ENCODE measurements around the gene NOVA2. TPM values are rescaled to one million over a fixed set of nuclear protein-coding genes. Genes with fewer than 3 reads are reported as not detected.

Gene NOVA2
- total RNA-seq, 1 experiment from 2014 or later: not detected

DNA sequence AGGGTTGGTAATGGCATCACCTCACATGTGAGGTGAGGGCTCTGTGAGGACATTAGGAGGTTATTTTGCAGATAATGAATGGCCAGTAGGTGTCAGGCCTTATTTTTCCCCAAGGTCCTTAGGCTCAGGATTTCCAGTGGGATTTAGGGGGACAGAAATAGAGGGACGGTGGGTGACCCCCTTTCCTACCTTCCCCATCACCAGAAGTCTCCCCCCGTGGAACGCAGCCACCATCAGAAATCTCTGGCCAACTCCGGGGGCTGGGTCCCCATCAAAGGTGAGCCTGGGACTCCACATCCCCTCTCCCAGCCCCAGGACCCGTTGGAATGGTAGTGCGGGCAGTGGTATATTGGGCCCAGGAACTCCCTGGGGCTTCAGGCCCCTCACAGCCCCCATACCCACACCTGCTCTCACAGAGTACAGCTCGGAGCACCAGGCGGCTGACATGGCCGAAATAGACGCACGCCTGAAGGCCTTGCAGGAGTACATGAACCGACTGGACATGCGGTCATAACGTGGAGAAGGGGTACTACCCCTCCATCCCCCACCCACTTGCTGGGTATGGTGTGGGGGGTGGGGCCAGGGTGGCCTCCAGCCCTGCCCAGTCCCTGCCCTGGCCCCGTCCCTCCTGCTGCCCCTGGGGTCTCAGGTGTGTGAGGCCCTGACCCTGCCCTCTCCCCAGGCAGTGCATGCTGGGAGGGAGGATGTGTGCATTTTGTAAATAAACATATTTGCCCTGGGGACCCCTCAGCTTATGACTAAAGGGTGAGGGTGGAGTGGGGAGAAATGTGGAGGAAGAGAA lies 44.4 kb upstream of the NOVA2 start:
- intact Hi-C loops (cut with micrococcal nuclease; ENCODE audit: unreplicated experiment): loop anchor here (5.0 kb wide), 1 partner anchor 136 kb away; no protein-coding TSS in a partner anchor
- Histone ChIP-seq H2AFZ (no peak overlapping the region), H3K4me2 (no peak overlapping the region), H3K27me3 (ENCODE audit: insufficient read depth, low read depth) (no peaks in the 10 kb centered on the region), H3K79me2 (ENCODE audit: low read depth) (no peaks in the 10 kb centered on the region), H3K9me2 (ENCODE audit: insufficient read depth) (no peaks in the 10 kb centered on the region), H3K27ac (no peak overlapping the region), H4K20me1 (ENCODE audit: insufficient read depth) (peaks cover 5% of the 10 kb centered on the region; the same call in 1 of the 2 replicates), H3K4me3 (no peak overlapping the region), H3K4me1 (replicated peaks; ENCODE audit: insufficient read depth) (peaks cover 7% of the 10 kb centered on the region; the same call in 1 of the 2 replicates), H3F3A (ENCODE audit: insufficient read depth, low read depth) (peaks cover 8% of the 10 kb centered on the region), H3K9me3 (ENCODE audit: insufficient read depth, low read depth) (no peaks in the 10 kb centered on the region), H3K36me3 (ENCODE audit: low read depth) (no peaks in the 10 kb centered on the region)
- BruUV-seq (replicated peaks): no TSS peak
- no peak for TF ChIP-seq EZH2 (IDR thresholded peaks at IDR 0.05; ENCODE audit: low read depth)
- TF ChIP-seq, protein P1, sequence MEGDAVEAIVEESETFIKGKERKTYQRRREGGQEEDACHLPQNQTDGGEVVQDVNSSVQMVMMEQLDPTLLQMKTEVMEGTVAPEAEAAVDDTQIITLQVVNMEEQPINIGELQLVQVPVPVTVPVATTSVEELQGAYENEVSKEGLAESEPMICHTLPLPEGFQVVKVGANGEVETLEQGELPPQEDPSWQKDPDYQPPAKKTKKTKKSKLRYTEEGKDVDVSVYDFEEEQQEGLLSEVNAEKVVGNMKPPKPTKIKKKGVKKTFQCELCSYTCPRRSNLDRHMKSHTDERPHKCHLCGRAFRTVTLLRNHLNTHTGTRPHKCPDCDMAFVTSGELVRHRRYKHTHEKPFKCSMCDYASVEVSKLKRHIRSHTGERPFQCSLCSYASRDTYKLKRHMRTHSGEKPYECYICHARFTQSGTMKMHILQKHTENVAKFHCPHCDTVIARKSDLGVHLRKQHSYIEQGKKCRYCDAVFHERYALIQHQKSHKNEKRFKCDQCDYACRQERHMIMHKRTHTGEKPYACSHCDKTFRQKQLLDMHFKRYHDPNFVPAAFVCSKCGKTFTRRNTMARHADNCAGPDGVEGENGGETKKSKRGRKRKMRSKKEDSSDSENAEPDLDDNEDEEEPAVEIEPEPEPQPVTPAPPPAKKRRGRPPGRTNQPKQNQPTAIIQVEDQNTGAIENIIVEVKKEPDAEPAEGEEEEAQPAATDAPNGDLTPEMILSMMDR (conservative IDR thresholded peaks at IDR 0.05): no peak
- POLR2A ChIA-PET (ENCODE audit: unreplicated experiment): no interaction called here
- no peak for DNase-seq
- CTCF ChIA-PET: interaction anchor here (0.7 to 1.0 kb wide), 2 partner anchors 11 to 73 kb away, joined by 5 to 6 read pairs; no protein-coding TSS in a partner anchor

DNA sequence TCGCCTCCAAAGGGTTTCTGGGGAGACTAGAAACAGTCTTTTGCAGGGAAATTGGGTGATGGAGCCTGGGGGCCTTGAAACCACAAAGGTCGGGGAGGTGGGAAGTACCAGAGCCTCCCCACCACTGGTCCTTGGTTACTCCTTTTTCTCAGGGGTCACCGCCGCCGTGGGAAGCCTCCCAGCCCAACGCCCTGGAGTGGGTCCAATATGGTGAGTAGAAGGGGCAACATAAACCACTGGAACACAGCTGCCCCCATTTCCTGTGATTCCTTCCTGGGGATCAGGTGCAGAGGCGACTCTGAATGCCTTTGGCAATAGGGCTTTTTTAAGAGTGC lies 43.4 kb upstream of the NOVA2 start:
- Histone ChIP-seq H3K4me3 (no peak overlapping the region), H2AFZ (no peak overlapping the region), H3K9me2 (ENCODE audit: insufficient read depth) (no peaks in the 10 kb centered on the region), H3K4me1 (replicated peaks; ENCODE audit: insufficient read depth) (peaks cover 7% of the 10 kb centered on the region; the same call in 1 of the 2 replicates), H3K27me3 (ENCODE audit: insufficient read depth, low read depth) (no peaks in the 10 kb centered on the region), H3K27ac (no peak overlapping the region), H3K36me3 (ENCODE audit: low read depth) (no peaks in the 10 kb centered on the region), H4K20me1 (ENCODE audit: insufficient read depth) (peaks cover 5% of the 10 kb centered on the region; the same call in 1 of the 2 replicates), H3K4me2 (no peak overlapping the region), H3F3A (ENCODE audit: insufficient read depth, low read depth) (peaks cover 8% of the 10 kb centered on the region), H3K9me3 (ENCODE audit: insufficient read depth, low read depth) (no peaks in the 10 kb centered on the region), H3K79me2 (ENCODE audit: low read depth) (no peaks in the 10 kb centered on the region)
- DNase-seq: no peak
- no TSS peak for BruUV-seq (replicated peaks)
- ChIA-PET POLR2A (ENCODE audit: unreplicated experiment) (interaction anchor here (0.6 to 1.0 kb wide), 3 partner anchors 22 to 115 kb away, joined by 3 to 7 read pairs (median 4); partner anchors contain the start of genes CCDC61 and MYPOP), CTCF (interaction anchor here (0.6 to 0.9 kb wide), 5 partner anchors 10 to 255 kb away, joined by 3 to 4 read pairs (median 3); partner anchors contain the start of gene MYPOP)
- intact Hi-C loops (cut with micrococcal nuclease; ENCODE audit: unreplicated experiment): loop anchor here (5.0 kb wide), 1 partner anchor 135 kb away; no protein-coding TSS in a partner anchor
- TF ChIP-seq, protein P1 (conservative IDR thresholded peaks at IDR 0.05): peak; percentile 61
- no peak for TF ChIP-seq EZH2 (IDR thresholded peaks at IDR 0.05; ENCODE audit: low read depth)

GRCh38 chr19:46016426-46017094 lies 42.9 kb upstream of the NOVA2 start:
- no peaks in the 10 kb centered on the region for H3K27me3 ChIP-seq (ENCODE audit: insufficient read depth, low read depth)
- H3K79me2 ChIP-seq (ENCODE audit: low read depth): no peaks in the 10 kb centered on the region
- no peaks in the 10 kb centered on the region for H3K9me3 ChIP-seq (ENCODE audit: insufficient read depth, low read depth)
- DNase-seq: peak; percentile 61 to 82
- no peak overlapping the region for H3K27ac ChIP-seq
- H3F3A ChIP-seq (ENCODE audit: insufficient read depth, low read depth): peaks cover 8% of the 10 kb centered on the region
- H3K36me3 ChIP-seq (ENCODE audit: low read depth): no peaks in the 10 kb centered on the region
- H4K20me1 ChIP-seq (ENCODE audit: insufficient read depth): peaks cover 5% of the 10 kb centered on the region; the same call in 1 of the 2 replicates
- intact Hi-C loops (cut with micrococcal nuclease; ENCODE audit: unreplicated experiment): loop anchor here (5.0 kb wide), 1 partner anchor 134 kb away; no protein-coding TSS in a partner anchor
- ChIA-PET CTCF (interaction anchor here (0.5 to 0.9 kb wide), 11 partner anchors 10 to 375 kb away, joined by 3 to 6 read pairs (median 4); partner anchors contain the start of genes MYPOP and SIX5), POLR2A (ENCODE audit: unreplicated experiment) (interaction anchor here (0.6 to 1.0 kb wide), 3 partner anchors 21 to 114 kb away, joined by 3 to 7 read pairs (median 4); partner anchors contain the start of genes CCDC61 and MYPOP)
- 0 out of 2 replicates have a peak overlapping the region, but pooled peaks have one; percentile 36 for H2AFZ ChIP-seq
- no peak for TF ChIP-seq EZH2 (IDR thresholded peaks at IDR 0.05; ENCODE audit: low read depth)
- TF ChIP-seq, protein P1 (conservative IDR thresholded peaks at IDR 0.05): peak; percentile 82
- H3K4me2 ChIP-seq: peak overlapping the region; percentile 97
- BruUV-seq (replicated peaks): no TSS peak
- H3K4me1 ChIP-seq (replicated peaks; ENCODE audit: insufficient read depth): peaks cover 7% of the 10 kb centered on the region; the same call in 1 of the 2 replicates
- H3K9me2 ChIP-seq (ENCODE audit: insufficient read depth): no peaks in the 10 kb centered on the region
- H3K4me3 ChIP-seq: peak overlapping the region; percentile 56; the same call in 1 of the 2 replicates
